ENCODE results near the gene NEUROD4. TPM values are rescaled to one million over a fixed set of nuclear protein-coding genes. Genes with fewer than 3 reads are reported as not detected.

Gene NEUROD4, protein sequence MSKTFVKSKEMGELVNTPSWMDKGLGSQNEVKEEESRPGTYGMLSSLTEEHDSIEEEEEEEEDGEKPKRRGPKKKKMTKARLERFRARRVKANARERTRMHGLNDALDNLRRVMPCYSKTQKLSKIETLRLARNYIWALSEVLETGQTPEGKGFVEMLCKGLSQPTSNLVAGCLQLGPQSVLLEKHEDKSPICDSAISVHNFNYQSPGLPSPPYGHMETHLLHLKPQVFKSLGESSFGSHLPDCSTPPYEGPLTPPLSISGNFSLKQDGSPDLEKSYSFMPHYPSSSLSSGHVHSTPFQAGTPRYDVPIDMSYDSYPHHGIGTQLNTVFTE
- not detected in 2 replicates for total RNA-seq

GRCh38 chr12:55019784-55020183 is at the start of gene NEUROD4:
TSS of gene NEUROD4 (plus strand) at chr12:55019974. CDS start at chr12:55026440, 6,466 bp downstream.
- Mint-ChIP-seq H3K27me3 (peaks cover 40% of the 10 kb centered on the region), H3K4me3 (no peak within 1 kb of the TSS), H3K36me3 (ENCODE audit: low read depth) (no peaks in the 10 kb centered on the region), H3K27ac (no peak within 1 kb of the TSS), H3K4me1 (peaks cover 6% of the 10 kb centered on the region), H3K9me3 (no peaks in the 10 kb centered on the region)
- DNase-seq (no peak), ATAC-seq (ENCODE audit: low read depth) (no peak)
- TF ChIP-seq, protein P1, sequence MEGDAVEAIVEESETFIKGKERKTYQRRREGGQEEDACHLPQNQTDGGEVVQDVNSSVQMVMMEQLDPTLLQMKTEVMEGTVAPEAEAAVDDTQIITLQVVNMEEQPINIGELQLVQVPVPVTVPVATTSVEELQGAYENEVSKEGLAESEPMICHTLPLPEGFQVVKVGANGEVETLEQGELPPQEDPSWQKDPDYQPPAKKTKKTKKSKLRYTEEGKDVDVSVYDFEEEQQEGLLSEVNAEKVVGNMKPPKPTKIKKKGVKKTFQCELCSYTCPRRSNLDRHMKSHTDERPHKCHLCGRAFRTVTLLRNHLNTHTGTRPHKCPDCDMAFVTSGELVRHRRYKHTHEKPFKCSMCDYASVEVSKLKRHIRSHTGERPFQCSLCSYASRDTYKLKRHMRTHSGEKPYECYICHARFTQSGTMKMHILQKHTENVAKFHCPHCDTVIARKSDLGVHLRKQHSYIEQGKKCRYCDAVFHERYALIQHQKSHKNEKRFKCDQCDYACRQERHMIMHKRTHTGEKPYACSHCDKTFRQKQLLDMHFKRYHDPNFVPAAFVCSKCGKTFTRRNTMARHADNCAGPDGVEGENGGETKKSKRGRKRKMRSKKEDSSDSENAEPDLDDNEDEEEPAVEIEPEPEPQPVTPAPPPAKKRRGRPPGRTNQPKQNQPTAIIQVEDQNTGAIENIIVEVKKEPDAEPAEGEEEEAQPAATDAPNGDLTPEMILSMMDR (IDR thresholded peaks at IDR 0.05), result no peak
- intact Hi-C loops (cut with micrococcal nuclease), result no loop called here
- ChIA-PET POLR2A (no interaction called here), CTCF (no interaction called here)

- no peaks in the 10 kb centered on the region for H3K9me3 Mint-ChIP-seq
- H3K27ac Mint-ChIP-seq, result no peak overlapping the region
- H3K4me1 Mint-ChIP-seq, result no peaks in the 10 kb centered on the region
- DNase-seq (no peak), ATAC-seq (ENCODE audit: low read depth) (no peak)
- peaks cover 68% of the 10 kb centered on the region for H3K36me3 Mint-ChIP-seq (ENCODE audit: low read depth)
- TF ChIP-seq, protein P1 (IDR thresholded peaks at IDR 0.05), result no peak
- ChIA-PET POLR2A (interaction anchor here (0.8 kb wide), 1 partner anchor 14 kb away, joined by 3 read pairs; the partner anchor contains the start of gene TESPA1), CTCF (interaction anchor here (1.0 to 2.6 kb wide), 2 partner anchors 22 to 101 kb away, joined by 3 to 12 read pairs; no protein-coding TSS in a partner anchor)
- H3K4me3 Mint-ChIP-seq, result no peak overlapping the region
- no peaks in the 10 kb centered on the region for H3K27me3 Mint-ChIP-seq
- intact Hi-C loops (cut with micrococcal nuclease), result no loop called here
Measured at GRCh38 chr12:54970741-54971140, 49.0 kb upstream of the NEUROD4 start.

- Mint-ChIP-seq H3K4me3 (no peak overlapping the region), H3K4me1 (peaks cover 8% of the 10 kb centered on the region), H3K27ac (no peak overlapping the region), H3K9me3 (no peaks in the 10 kb centered on the region), H3K36me3 (ENCODE audit: low read depth) (peaks cover 65% of the 10 kb centered on the region), H3K27me3 (no peaks in the 10 kb centered on the region)
- POLR2A ChIA-PET, result interaction anchor here (0.6 kb wide), 1 partner anchor 11 kb away, joined by 3 read pairs; the partner anchor contains the start of gene TESPA1
- no peak for ATAC-seq (ENCODE audit: low read depth)
- DNase-seq, result no peak
- TF ChIP-seq, protein P1 (IDR thresholded peaks at IDR 0.05), result no peak
- CTCF ChIA-PET, result interaction anchor here (2.3 kb wide), 1 partner anchor 99 kb away, joined by 9 read pairs; no protein-coding TSS in a partner anchor
- intact Hi-C loops (cut with micrococcal nuclease), result no loop called here
Measured at GRCh38 chr12:54973556-54973955, 46.2 kb upstream of the NEUROD4 start.

- peaks cover 12% of the 10 kb centered on the region for H3K4me1 Mint-ChIP-seq
- no peak overlapping the region for H3K27ac Mint-ChIP-seq
- no peaks in the 10 kb centered on the region for H3K27me3 Mint-ChIP-seq
- no peaks in the 10 kb centered on the region for H3K9me3 Mint-ChIP-seq
- intact Hi-C loops (cut with micrococcal nuclease), result no loop called here
- ChIA-PET POLR2A (no interaction called here), CTCF (interaction anchor here (1.2 to 1.4 kb wide), 2 partner anchors 19 to 98 kb away, joined by 3 to 5 read pairs; no protein-coding TSS in a partner anchor)
- peaks cover 70% of the 10 kb centered on the region for H3K36me3 Mint-ChIP-seq (ENCODE audit: low read depth)
- ATAC-seq (ENCODE audit: low read depth) (no peak), DNase-seq (no peak)
- H3K4me3 Mint-ChIP-seq, result no peak overlapping the region
- TF ChIP-seq, protein P1 (IDR thresholded peaks at IDR 0.05), result no peak
Measured at GRCh38 chr12:54974279-54974678, 45.5 kb upstream of the NEUROD4 start.

GRCh38 chr12:54975272-54975671 is 44.5 kb upstream of the NEUROD4 start:
- Mint-ChIP-seq H3K4me3 (no peak overlapping the region), H3K9me3 (no peaks in the 10 kb centered on the region), H3K27ac (no peak overlapping the region), H3K4me1 (peaks cover 18% of the 10 kb centered on the region), H3K27me3 (no peaks in the 10 kb centered on the region), H3K36me3 (ENCODE audit: low read depth) (peaks cover 78% of the 10 kb centered on the region)
- POLR2A ChIA-PET, result interaction anchor here (1.1 kb wide), 1 partner anchor 10 kb away, joined by 4 read pairs; the partner anchor contains the start of gene TESPA1
- no peak for ATAC-seq (ENCODE audit: low read depth)
- intact Hi-C loops (cut with micrococcal nuclease), result no loop called here
- TF ChIP-seq, protein P1 (IDR thresholded peaks at IDR 0.05), result no peak
- DNase-seq, result no peak
- CTCF ChIA-PET, result interaction anchor here (0.9 to 1.4 kb wide), 4 partner anchors 10 to 97 kb away, joined by 3 to 5 read pairs (median 3); no protein-coding TSS in a partner anchor

All from activated B cell treated with CpG ODN at 0.5 μM for 24 hours (primary cell).